Measurements from ENCODE around the gene PUSL1.

Gene PUSL1

DNA sequence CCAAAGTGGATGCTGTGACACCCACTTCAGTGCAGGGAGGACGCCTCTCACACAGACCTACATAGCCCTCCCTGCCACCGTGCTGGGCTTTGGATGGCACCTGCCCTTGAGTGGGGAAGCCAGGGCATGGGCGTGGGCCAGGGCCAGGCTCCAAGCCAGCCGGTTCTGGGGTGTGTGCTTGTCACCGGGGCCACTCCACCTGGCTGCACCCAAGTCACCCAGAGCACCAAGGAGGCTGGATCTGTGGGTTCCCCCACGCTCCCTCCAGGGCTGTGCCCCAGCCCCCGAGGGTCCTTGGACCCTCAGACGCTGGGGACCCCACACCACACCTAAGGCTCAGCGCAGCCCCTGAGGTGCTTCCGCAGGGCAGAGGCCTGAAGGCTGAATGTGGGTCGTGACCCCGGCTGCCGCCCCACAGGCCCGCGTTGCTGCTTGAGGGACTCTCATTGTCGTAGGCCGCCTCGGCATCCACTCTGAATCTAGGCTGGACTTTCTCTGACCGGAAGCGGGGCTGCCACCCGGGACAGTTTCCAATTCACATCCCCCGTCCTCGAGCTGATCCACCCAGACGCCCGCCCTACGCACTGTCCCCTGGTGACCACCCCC lies 48.5 kb downstream of the PUSL1 start:
- no peak for DNase-seq (ENCODE audit: low read depth, low spot score)
- CTCF ChIA-PET, result interaction anchor here (0.7 to 3.3 kb wide), 5 partner anchors 9 to 14 kb away, joined by 3 to 27 read pairs (median 4); no protein-coding TSS in a partner anchor
- H3K4me3 ChIP-seq (ENCODE audit: low read depth, low read length), result peak overlapping the region; percentile 85
- TF ChIP-seq, protein P1, sequence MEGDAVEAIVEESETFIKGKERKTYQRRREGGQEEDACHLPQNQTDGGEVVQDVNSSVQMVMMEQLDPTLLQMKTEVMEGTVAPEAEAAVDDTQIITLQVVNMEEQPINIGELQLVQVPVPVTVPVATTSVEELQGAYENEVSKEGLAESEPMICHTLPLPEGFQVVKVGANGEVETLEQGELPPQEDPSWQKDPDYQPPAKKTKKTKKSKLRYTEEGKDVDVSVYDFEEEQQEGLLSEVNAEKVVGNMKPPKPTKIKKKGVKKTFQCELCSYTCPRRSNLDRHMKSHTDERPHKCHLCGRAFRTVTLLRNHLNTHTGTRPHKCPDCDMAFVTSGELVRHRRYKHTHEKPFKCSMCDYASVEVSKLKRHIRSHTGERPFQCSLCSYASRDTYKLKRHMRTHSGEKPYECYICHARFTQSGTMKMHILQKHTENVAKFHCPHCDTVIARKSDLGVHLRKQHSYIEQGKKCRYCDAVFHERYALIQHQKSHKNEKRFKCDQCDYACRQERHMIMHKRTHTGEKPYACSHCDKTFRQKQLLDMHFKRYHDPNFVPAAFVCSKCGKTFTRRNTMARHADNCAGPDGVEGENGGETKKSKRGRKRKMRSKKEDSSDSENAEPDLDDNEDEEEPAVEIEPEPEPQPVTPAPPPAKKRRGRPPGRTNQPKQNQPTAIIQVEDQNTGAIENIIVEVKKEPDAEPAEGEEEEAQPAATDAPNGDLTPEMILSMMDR (IDR thresholded peaks at IDR 0.05; ENCODE audit: insufficient read depth, low read length, missing control alignments), result no peak
- POLR2A ChIA-PET, result interaction anchor here (1.1 to 2.2 kb wide), 2 partner anchors 9 to 66 kb away, joined by 3 to 8 read pairs; no protein-coding TSS in a partner anchor

DNA sequence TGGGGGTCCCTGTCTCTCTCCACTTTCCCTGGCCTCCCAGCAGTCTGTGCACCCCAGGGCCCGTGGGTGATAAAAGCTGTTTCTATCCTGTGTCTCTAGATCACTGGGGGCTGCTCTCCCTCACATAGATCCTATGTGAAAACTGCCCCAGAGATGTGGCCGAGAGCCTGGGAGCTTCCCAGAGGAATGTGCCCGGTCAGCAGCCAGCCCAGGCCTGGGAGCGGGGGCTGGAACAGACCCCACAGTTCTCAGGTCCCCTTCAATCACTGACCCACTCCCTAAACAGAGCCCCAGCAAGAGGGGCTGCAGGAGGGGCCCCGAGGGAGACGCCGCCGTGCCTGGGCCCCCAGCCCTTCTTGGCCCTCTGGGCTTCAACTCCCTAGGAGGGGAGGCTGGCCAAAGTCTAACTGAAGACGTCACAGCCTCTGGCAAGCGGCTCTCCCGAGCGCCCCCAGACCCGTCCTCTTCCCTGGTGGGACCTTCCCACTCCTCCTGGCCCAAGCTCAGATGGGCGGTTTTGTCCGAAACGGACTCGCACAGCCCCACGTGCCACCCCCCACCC lies 49.6 kb downstream of the PUSL1 start:
- TF ChIP-seq, protein P1 (IDR thresholded peaks at IDR 0.05; ENCODE audit: insufficient read depth, low read length, missing control alignments), result no peak
- CTCF ChIA-PET, result interaction anchor here (0.7 to 3.3 kb wide), 6 partner anchors 10 to 41 kb away, joined by 3 to 27 read pairs (median 4); partner anchors contain the start of gene CCNL2
- POLR2A ChIA-PET, result interaction anchor here (1.1 to 2.2 kb wide), 4 partner anchors 10 to 67 kb away, joined by 3 to 15 read pairs (median 6); partner anchors contain the start of genes AURKAIP1 and CCNL2
- peak overlapping the region; percentile 85 for H3K4me3 ChIP-seq (ENCODE audit: low read depth, low read length)
- no peak for DNase-seq (ENCODE audit: low read depth, low spot score)

DNA sequence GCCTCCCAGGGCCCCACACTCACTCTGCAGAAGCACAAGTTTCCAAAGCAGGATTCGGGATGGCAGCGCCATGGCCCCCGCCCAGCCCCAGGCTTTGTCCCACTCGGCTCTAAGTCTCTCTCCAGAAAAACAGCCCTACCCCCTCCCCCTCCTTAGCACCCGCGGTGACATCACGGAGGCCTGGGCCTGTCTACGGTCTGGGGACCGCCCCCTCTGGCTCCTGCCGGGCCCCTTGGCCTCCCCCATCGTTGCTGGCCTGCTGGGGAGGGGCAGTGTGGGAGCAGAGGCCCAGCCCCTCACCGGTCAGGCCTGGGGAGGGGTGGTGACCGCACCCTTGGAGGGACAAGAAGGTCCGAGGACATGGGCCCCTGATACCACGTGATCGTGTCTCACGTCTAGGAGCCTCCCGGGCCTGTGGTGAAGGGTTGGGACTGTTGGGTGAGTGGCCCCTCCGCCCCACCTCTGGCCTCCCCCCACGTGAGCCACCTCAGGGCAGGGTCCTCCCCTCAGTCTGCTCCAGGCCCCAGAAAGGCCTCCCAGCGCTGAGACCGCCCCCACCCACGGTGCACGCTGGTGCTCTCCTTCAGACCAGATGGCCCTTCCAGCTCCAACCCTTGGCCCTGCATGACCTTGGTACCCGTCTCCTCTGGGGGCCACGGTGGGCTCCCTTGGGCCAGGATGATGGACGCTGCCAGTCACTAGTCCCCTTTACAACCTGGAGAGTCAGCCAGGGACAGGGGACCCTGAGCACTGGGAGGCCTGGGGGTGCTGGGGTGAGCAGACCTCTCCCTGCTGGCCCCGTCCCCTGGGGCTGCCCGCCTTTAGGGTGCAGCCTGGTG lies 50.3 kb downstream of the PUSL1 start, which contains the start of gene MXRA8:
MXRA8 (minus strand) TSS at position 123 of the 839 bp plus-strand sequence; CDS start at position 72, 51 bp downstream.
- TF ChIP-seq, protein P1 (IDR thresholded peaks at IDR 0.05; ENCODE audit: insufficient read depth, low read length, missing control alignments), result no peak
- POLR2A ChIA-PET, result interaction anchor here (1.3 to 2.2 kb wide), 4 partner anchors 11 to 40 kb away, joined by 3 to 15 read pairs (median 8); partner anchors contain the start of genes AURKAIP1 and CCNL2
- CTCF ChIA-PET, result interaction anchor here (0.6 to 3.3 kb wide), 5 partner anchors 10 to 40 kb away, joined by 3 to 27 read pairs (median 4); partner anchors contain the start of gene CCNL2
- peak; percentile 31 for DNase-seq (ENCODE audit: low read depth, low spot score)
- peak within 1 kb of the TSS; percentile 85 for H3K4me3 ChIP-seq (ENCODE audit: low read depth, low read length)

DNA sequence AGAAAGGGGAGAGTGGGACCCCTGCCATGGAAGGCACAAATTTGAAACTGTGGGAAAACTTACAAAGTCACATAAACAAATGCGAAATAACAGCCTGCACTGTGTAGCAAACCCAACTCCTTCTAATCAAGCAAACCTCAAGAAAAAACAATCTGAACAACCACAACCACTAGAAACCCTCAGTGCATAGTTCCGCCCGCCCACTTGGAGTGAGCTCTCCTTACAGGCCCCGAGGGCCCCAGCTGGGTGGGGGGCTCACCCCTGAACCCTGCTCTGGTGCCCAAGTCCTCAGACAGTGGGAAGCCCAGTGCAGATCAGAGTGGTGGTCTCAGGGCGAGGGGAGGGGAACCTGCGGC lies 50.9 kb downstream of the PUSL1 start:
- ChIA-PET POLR2A (interaction anchor here (1.3 to 2.1 kb wide), 3 partner anchors 12 to 40 kb away, joined by 3 to 15 read pairs (median 9); partner anchors contain the start of genes AURKAIP1 and CCNL2), CTCF (interaction anchor here (0.6 to 3.3 kb wide), 2 partner anchors 11 to 12 kb away, joined by 4 to 27 read pairs; no protein-coding TSS in a partner anchor)
- peak overlapping the region; percentile 85 for H3K4me3 ChIP-seq (ENCODE audit: low read depth, low read length)
- TF ChIP-seq, protein P1 (IDR thresholded peaks at IDR 0.05; ENCODE audit: insufficient read depth, low read length, missing control alignments), result no peak
- peak; percentile 36 for DNase-seq (ENCODE audit: low read depth, low spot score)

DNA sequence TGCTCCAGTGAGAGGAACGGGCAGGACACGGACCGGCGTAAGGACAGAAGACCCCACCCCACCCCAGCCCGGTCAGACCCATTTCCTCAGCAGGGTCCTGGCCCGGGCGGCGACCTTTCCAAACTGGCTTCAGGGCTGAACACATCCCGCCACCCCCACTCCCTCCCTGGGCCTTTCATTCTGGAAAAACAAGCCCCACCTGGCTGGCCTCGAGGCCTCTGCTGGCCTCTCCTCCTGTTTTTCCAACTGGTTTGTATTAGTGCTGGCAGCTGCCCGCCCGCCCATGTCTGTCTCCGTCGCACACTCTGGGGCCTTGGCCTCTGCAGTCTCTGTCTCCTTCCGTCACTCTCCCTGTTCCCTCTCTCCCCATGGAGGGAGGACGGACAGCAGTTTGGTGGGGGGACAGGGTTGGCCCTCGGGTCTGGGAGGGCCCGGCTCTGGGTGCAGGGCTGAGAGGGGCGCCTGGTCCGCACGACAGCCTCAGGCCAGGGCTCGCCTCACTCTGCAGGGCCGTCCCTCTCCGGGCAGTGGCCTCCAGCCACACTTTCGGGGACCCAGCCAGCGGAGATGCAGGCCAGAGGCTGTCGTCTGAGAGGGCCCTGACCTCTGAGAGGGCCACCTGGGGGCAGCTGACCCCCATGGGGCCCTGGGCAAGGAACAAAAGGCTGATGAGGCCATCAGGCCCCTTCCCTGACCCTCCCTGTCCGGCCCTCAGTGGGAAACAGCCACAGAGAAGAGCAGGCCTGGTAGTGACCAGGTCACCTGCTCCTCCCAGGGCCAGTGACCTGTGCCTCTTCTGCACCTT lies 51.5 kb downstream of the PUSL1 start:
- ChIA-PET CTCF (interaction anchor here (3.3 kb wide), 1 partner anchor 11 kb away, joined by 27 read pairs; no protein-coding TSS in a partner anchor), POLR2A (interaction anchor here (0.6 to 2.1 kb wide), 6 partner anchors 12 to 362 kb away, joined by 3 to 15 read pairs (median 3); partner anchors contain the start of gene AURKAIP1)

More for the DNA sequence above, 51.5 kb downstream of the PUSL1 start:
- DNase-seq (ENCODE audit: low read depth, low spot score), result peak; percentile 40
- H3K4me3 ChIP-seq (ENCODE audit: low read depth, low read length), result peak overlapping the region; percentile 29
- TF ChIP-seq, protein P1 (IDR thresholded peaks at IDR 0.05; ENCODE audit: insufficient read depth, low read length, missing control alignments), result no peak
